GM12878 (cell line): ENCODE results near the gene TOM1L1. TPM values are rescaled to one million over a fixed set of nuclear protein-coding genes. Genes with fewer than 3 reads are reported as not detected.

Experiments used
- ATAC-seq: fragments of 200-7000 bp; cut with Tn5 transposase; 3 replicates; pipeline ENCODE4 v1.9.1; 2020; ENCODE audit warnings: mild to moderate bottlenecking, moderate library complexity
- BruUV-seq: library from RNA; stranded (reverse); fragments of 400-500 nt; replicated peaks from 2 replicates; lab custom pipeline; 2021; lab: Mats Ljungman, UMichigan
- CTCF ChIA-PET: fragments of 300-600 bp; sonication (Branson Sonifier 250); formaldehyde crosslinking; extraction: SDS; loops from one replicate; lab custom pipeline; 2021; ENCODE audit warnings: inconsistent platforms; lab: Yijun Ruan, JAX
- POLR2A ChIA-PET: fragments of 350-600 bp; formaldehyde crosslinking; extraction: SDS; loops from one replicate; lab custom pipeline; 2021; ENCODE audit warnings: inconsistent platforms; lab: Charles Lee
- RAD21 ChIA-PET: fragments of 300-600 bp; sonication (Branson Sonifier 250); formaldehyde crosslinking; loops from one replicate; lab custom pipeline; 2023; ENCODE audit warnings: antibody characterized with exemption; ENCODE audit not compliant: unreplicated experiment; lab: Charles Lee
- SMC1A ChIA-PET: fragments of 300-600 bp; sonication (Branson Sonifier 250); formaldehyde crosslinking; loops from one replicate; lab custom pipeline; 2023; ENCODE audit not compliant: unreplicated experiment, uncharacterized antibody; lab: Charles Lee
- DNase-seq: peaks from one replicate; pipeline ENCODE4 v3.0.0-alpha.2; 2011; ENCODE audit warnings: low read depth, low spot score
- FAIRE-seq: peaks from 3 replicates; lab custom pipeline; 2011; peaks lifted over from hg19 to GRCh38; lab: Jason Lieb, UNC
- H2AFZ ChIP-seq: 2 replicates; pipeline ENCODE4 v1.6.0; 2011; ENCODE audit warnings: low read depth, low read length, control low read depth; ENCODE audit not compliant: control insufficient read depth
- H3K27ac ChIP-seq: 2 replicates; pipeline ENCODE4 v1.5.1; 2011; ENCODE audit warnings: control low read depth; ENCODE audit not compliant: control insufficient read depth, insufficient read depth
- H3K27me3 ChIP-seq, 2 experiments: replicated peaks in 1 of 2; 2 replicates each; pipeline versions ENCODE4 v1.6.0 to v1.6.1; 2011; ENCODE audit warnings: low read length in 1 of 2; ENCODE audit not compliant: control insufficient read depth in 2 of 2, insufficient read depth in 2 of 2
- H3K36me3 ChIP-seq, 2 experiments: 2 replicates each; pipeline ENCODE4 v1.5.1; 2011; ENCODE audit warnings: low read length in 1 of 2; ENCODE audit not compliant: control insufficient read depth in 2 of 2, insufficient read depth in 2 of 2
- H3K4me1 ChIP-seq: 2 replicates; pipeline ENCODE4 v1.6.1; 2011; ENCODE audit warnings: mild to moderate bottlenecking, low read length, moderate library complexity, mixed read lengths; ENCODE audit not compliant: control insufficient read depth, insufficient read depth
- H3K4me2 ChIP-seq: 2 replicates; pipeline ENCODE4 v1.6.0; 2011; ENCODE audit warnings: control low read depth; ENCODE audit not compliant: control insufficient read depth, insufficient read depth
- H3K4me3 ChIP-seq: fragments of 200-600 bp; sonication (generic); 2 replicates; pipeline ENCODE4 v1.5.1; 2016
- H3K79me2 ChIP-seq: 2 replicates; pipeline ENCODE4 v1.6.0; 2011; ENCODE audit warnings: low read length; ENCODE audit not compliant: control insufficient read depth, insufficient read depth
- H3K9ac ChIP-seq: 2 replicates; pipeline ENCODE4 v1.8.0; 2011; ENCODE audit warnings: low read length, control low read depth, mixed read lengths; ENCODE audit not compliant: control insufficient read depth, insufficient read depth
- H3K9me3 ChIP-seq: replicated peaks from 3 replicates; pipeline ENCODE4 v1.5.1; 2011; ENCODE audit warnings: mild to moderate bottlenecking, low read length; ENCODE audit not compliant: control insufficient read depth, insufficient read depth
- H4K20me1 ChIP-seq: 2 replicates; pipeline ENCODE4 v1.6.0; 2011; ENCODE audit not compliant: control insufficient read depth, insufficient read depth
- BCL3 ChIP-seq: IDR thresholded peaks from 2 replicates; pipeline ENCODE4 v1.6.1; 2011; ENCODE audit warnings: borderline replicate concordance, low read depth, mild to moderate bottlenecking, moderate library complexity, low read length; ENCODE audit not compliant: insufficient read depth, poor library complexity, severe bottlenecking
- ETV6 ChIP-seq, 2 experiments: fragments of 450-650 bp in 1 of 2; IDR thresholded peaks in 1 of 2; conservative IDR thresholded peaks in 1 of 2; 2 replicates each; pipeline ENCODE4 v1.6.1; 2014; ENCODE audit warnings: antibody characterized with exemption in 1 of 2, borderline replicate concordance in 1 of 2, low read depth in 1 of 2, mild to moderate bottlenecking in 1 of 2, moderate library complexity in 1 of 2
- LARP7 ChIP-seq: fragments of 450-650 bp; IDR thresholded peaks from 2 replicates; pipeline ENCODE4 v1.6.1; 2017; ENCODE audit warnings: mild to moderate bottlenecking
- MEF2B ChIP-seq: fragments of 450-650 bp; IDR thresholded peaks from 2 replicates; pipeline ENCODE4 v1.6.1; 2018; ENCODE audit warnings: mild to moderate bottlenecking, moderate library complexity; ENCODE audit not compliant: partially characterized antibody, poor library complexity, severe bottlenecking
- NRF1 ChIP-seq: conservative IDR thresholded peaks from 2 replicates; pipeline ENCODE4 v1.6.1; 2011; ENCODE audit warnings: mild to moderate bottlenecking, low read depth, low read length, improper control_type of control experiment
- PKNOX1 ChIP-seq: fragments of 450-650 bp; IDR thresholded peaks from 2 replicates; pipeline ENCODE4 v1.6.1; 2016; ENCODE audit warnings: mild to moderate bottlenecking
- RAD21 ChIP-seq: IDR thresholded peaks from 2 replicates; pipeline ENCODE4 v1.6.1; 2011; ENCODE audit warnings: mild to moderate bottlenecking, low read depth, low read length, moderate library complexity; ENCODE audit not compliant: insufficient read depth
- SMAD1 ChIP-seq: fragments of 450-650 bp; IDR thresholded peaks from 2 replicates; pipeline ENCODE4 v1.6.1; 2018; ENCODE audit warnings: mild to moderate bottlenecking, low read depth; ENCODE audit not compliant: partially characterized antibody
- SMC3 ChIP-seq: IDR thresholded peaks from 2 replicates; pipeline ENCODE4 v1.6.1; 2011; ENCODE audit warnings: low read length, improper control_type of control experiment, borderline replicate concordance
- SPI1 ChIP-seq: IDR thresholded peaks from 2 replicates; pipeline ENCODE4 v1.6.1; 2011; ENCODE audit warnings: low read depth, mild to moderate bottlenecking, low read length, moderate library complexity, borderline replicate concordance; ENCODE audit not compliant: insufficient read depth
- SREBF2 ChIP-seq: IDR thresholded peaks from 2 replicates; pipeline ENCODE4 v1.6.1; 2012; ENCODE audit warnings: mild to moderate bottlenecking, low read length
- SUZ12 ChIP-seq: fragments of 200-600 bp; sonication (generic); IDR thresholded peaks from one replicate; pipeline ENCODE4 v1.6.1; 2018; ENCODE audit warnings: antibody characterized with exemption, mild to moderate bottlenecking; ENCODE audit not compliant: unreplicated experiment
- ZBTB11 ChIP-seq: fragments of 450-650 bp; formaldehyde crosslinking; IDR thresholded peaks from 2 replicates; pipeline ENCODE4 v1.5.0; 2022; ENCODE audit warnings: mild to moderate bottlenecking, missing genetic modification characterization
- ZBTB33 ChIP-seq: fragments of 450-650 bp; IDR thresholded peaks from 2 replicates; pipeline ENCODE4 v1.6.1; 2017; ENCODE audit warnings: mild to moderate bottlenecking
- WGBS: methylation state at CpG from one replicate; pipeline ENCODE4 v1.1.6; 2016; ENCODE audit warnings: low lambda C conversion rate; ENCODE audit not compliant: insufficient replicate concordance, insufficient coverage; ENCODE audit errors: missing lambda C conversion rate; 5-methylcytosine and 5-hydroxymethylcytosine counted together
- in situ Hi-C: fragments of 300-500 bp; cut with MboI; formaldehyde crosslinking; loops from 9 replicates; pipeline ENCODE4 v1.14.3; 2018; ENCODE audit warnings: mixed read lengths
- intact Hi-C: fragments of 100-400 bp; cut with micrococcal nuclease; formaldehyde crosslinking; loops from one replicate; pipeline ENCODE4 v1.14.2; 2022; ENCODE audit not compliant: unreplicated experiment
- polyA plus RNA-seq, 11 experiments: library from polyadenylated mRNA; depleted of rRNA in 4 of 11; unstranded in 6 of 11; stranded (reverse) in 5 of 11; fragments of >200 nt; fragmentation: Nextera tagmentation in 4 of 11; fragmentation: Illumina TruSeq in 1 of 11; extraction: Ambion mirVana in 4 of 11; extraction: Trizol in 1 of 11; gene quantifications; 1 replicate in 1 of 11; 2 replicates in 10 of 11; pipeline versions ENCODE4 v1.2.1 to v1.2.3, GENCODE V29; 2011 to 2016; ENCODE audit warnings: inconsistent platforms in 2 of 11, missing spikeins in 2 of 11, low read depth in 1 of 11
- total RNA-seq, 4 experiments: library from RNA; depleted of rRNA in 3 of 4; stranded (reverse); fragments of >200 nt in 3 of 4; fragmentation: Illumina TruSeq in 1 of 4; extraction: Trizol in 1 of 4; gene quantifications; 2 replicates each; pipeline versions ENCODE4 v1.2.1 to v1.2.3, GENCODE V29; 2013 to 2021

TOM1L1 gene
- total and polyA plus RNA-seq, 10 of the 15 experiments (the other 5 are each of a cell fraction or from before 2014, with no cell fraction given), result 1.9 to 8.8 (median 2.5) TPM

DNA sequence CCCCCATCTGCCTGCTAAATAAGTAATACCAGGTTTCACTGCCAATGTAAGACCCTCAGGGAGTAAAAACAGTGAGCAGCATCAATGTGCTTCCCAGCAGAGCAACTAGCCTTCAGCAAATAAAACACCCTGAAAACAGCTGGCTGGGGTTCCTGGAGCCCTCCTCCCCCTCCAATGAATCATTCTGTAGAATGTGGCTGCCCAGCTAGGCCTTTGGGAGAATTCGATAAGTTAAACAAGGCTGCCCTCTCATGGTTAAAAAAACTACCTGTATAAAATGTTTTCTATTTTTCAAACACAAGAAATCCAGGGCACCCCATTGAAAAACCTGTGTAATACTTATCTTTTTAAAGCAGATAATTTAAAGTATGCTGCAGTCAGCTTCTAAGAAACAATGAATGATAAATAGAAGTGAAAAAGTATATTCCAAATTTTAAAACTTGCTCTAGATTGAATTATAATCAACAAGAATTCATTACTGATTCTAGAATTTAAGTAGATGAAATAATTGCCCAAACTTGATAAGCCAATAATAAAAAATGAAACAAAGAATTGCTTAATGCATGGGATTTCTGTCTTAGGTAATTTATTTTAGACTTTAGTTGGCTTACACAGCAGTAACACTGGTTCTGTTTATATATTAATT is 9.4 kb upstream of the TOM1L1 start:
- peak; percentile 63 for ATAC-seq
- in situ Hi-C loops, result no loop called here
- Histone ChIP-seq H2AFZ (no peak overlapping the region), H3K27me3 (no peaks in the 10 kb centered on the region), H3K27ac (no peak overlapping the region), H4K20me1 (no peaks in the 10 kb centered on the region), H3K4me3 (no peak overlapping the region), H3K79me2 (no peaks in the 10 kb centered on the region), H3K9me3 (no peaks in the 10 kb centered on the region), H3K4me1 (no peaks in the 10 kb centered on the region), H3K36me3 (no peaks in the 10 kb centered on the region), H3K4me2 (no peak overlapping the region), H3K9ac (no peak overlapping the region)
- intact Hi-C loops, result no loop called here
- ChIA-PET RAD21 (interaction anchor here (0.9 to 1.1 kb wide), 2 partner anchors 13 to 21 kb away, joined by 3 read pairs; no protein-coding TSS in a partner anchor), SMC1A (interaction anchor here (0.6 kb wide), 1 partner anchor 1550 kb away, joined by 3 read pairs; no protein-coding TSS in a partner anchor), CTCF (interaction anchor here (0.6 to 1.0 kb wide), 2 partner anchors 10 to 272 kb away, joined by 3 to 4 read pairs; no protein-coding TSS in a partner anchor), POLR2A (interaction anchor here (0.6 kb wide), 1 partner anchor 394 kb away, joined by 3 read pairs; no protein-coding TSS in a partner anchor)
- no TSS peak for BruUV-seq
- 0% methylated on average over 1 of the region's 1 CpG for WGBS
- DNase-seq, result no peak
- no peak for FAIRE-seq
- no peak for TF ChIP-seq NRF1
- TF ChIP-seq SMC3, result peak; percentile 42; the same call in 1 of the 2 replicates
- no peak for TF ChIP-seq LARP7
- TF ChIP-seq BCL3, result no peak
- no peak for TF ChIP-seq ZBTB11 (CRISPR knock-in tag)
- TF ChIP-seq MEF2B, result no peak
- TF ChIP-seq ZBTB33, result no peak
- peak; percentile 60 for TF ChIP-seq RAD21
- no peak for TF ChIP-seq PKNOX1
- no peak for TF ChIP-seq SMAD1
- TF ChIP-seq ETV6 (conservative IDR thresholded peaks at IDR 0.05 in 1 of 2, IDR thresholded peaks at IDR 0.05 in 1 of 2; ENCODE audit: borderline replicate concordance in 1 of 2, low read depth in 1 of 2), result no peak
- TF ChIP-seq SPI1, result no peak
- TF ChIP-seq SREBF2, result no peak
- TF ChIP-seq SUZ12, result no peak
